ENCODE measurements around the gene UGT1A8. TPM values are rescaled to one million over a fixed set of nuclear protein-coding genes. Genes with fewer than 3 reads are reported as not detected.

The UGT1A8 gene
- total and polyA plus RNA-seq, 9 donors = not detected

DNA sequence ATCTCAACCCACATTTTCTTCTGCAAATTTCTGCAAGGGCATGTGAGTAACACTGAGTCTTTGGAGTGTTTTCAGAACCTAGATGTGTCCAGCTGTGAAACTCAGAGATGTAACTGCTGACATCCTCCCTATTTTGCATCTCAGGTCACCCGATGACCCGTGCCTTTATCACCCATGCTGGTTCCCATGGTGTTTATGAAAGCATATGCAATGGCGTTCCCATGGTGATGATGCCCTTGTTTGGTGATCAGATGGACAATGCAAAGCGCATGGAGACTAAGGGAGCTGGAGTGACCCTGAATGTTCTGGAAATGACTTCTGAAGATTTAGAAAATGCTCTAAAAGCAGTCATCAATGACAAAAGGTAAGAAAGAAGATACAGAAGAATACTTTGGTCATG is 150.6 kb downstream of the UGT1A8 start:
- intact Hi-C loops (cut with DNase I) = no loop called here
- no peak for DNase-seq
- Histone ChIP-seq H3K27ac (no peak overlapping the region), H3K9me3 (no peaks in the 10 kb centered on the region), H3K4me3 (no peak overlapping the region), H3K36me3 (no peaks in the 10 kb centered on the region), H3K4me1 (ENCODE audit: insufficient read depth) (no peaks in the 10 kb centered on the region), H3K27me3 (no peaks in the 10 kb centered on the region)
- no peak for TF ChIP-seq EP300 (IDR thresholded peaks at IDR 0.05)
- no peak for TF ChIP-seq POLR2A (IDR thresholded peaks at IDR 0.05)
- 72 to 77% (median 74%) methylated on average over 4 of the region's 4 CpGs for WGBS, 3 donors

DNA sequence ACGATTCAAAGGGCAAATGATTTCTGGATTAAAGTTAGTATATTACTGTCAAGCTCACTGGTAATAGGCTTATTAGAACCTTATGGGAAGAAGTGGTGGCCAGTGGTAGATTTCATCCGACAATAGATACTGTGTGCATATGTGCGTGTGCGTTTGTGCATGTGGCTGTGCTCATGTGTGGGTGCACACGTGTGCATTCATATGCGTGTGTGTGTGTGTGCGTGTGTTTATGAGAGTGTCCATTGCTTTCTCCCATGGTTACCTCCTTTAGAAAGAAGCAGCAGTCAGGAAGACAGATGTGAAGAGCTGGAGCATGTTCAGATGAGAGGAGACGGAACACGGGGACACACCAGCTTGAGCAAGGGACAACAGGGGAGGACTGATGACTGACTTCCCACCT is 151.8 kb downstream of the UGT1A8 start:
- Histone ChIP-seq H3K4me1 (ENCODE audit: insufficient read depth) (no peaks in the 10 kb centered on the region), H3K27ac (no peak overlapping the region), H3K4me3 (no peak overlapping the region), H3K27me3 (no peaks in the 10 kb centered on the region), H3K36me3 (no peaks in the 10 kb centered on the region), H3K9me3 (no peaks in the 10 kb centered on the region)
- DNase-seq = no peak
- intact Hi-C loops (cut with DNase I) = no loop called here
- 89 to 91% (median 90%) methylated on average over 9 of the region's 9 CpGs for WGBS, 3 donors
- no peak for TF ChIP-seq EP300 (IDR thresholded peaks at IDR 0.05)
- TF ChIP-seq, protein P1, sequence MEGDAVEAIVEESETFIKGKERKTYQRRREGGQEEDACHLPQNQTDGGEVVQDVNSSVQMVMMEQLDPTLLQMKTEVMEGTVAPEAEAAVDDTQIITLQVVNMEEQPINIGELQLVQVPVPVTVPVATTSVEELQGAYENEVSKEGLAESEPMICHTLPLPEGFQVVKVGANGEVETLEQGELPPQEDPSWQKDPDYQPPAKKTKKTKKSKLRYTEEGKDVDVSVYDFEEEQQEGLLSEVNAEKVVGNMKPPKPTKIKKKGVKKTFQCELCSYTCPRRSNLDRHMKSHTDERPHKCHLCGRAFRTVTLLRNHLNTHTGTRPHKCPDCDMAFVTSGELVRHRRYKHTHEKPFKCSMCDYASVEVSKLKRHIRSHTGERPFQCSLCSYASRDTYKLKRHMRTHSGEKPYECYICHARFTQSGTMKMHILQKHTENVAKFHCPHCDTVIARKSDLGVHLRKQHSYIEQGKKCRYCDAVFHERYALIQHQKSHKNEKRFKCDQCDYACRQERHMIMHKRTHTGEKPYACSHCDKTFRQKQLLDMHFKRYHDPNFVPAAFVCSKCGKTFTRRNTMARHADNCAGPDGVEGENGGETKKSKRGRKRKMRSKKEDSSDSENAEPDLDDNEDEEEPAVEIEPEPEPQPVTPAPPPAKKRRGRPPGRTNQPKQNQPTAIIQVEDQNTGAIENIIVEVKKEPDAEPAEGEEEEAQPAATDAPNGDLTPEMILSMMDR (IDR thresholded peaks at IDR 0.05) = no peak
- no peak for TF ChIP-seq POLR2A (IDR thresholded peaks at IDR 0.05)

DNA sequence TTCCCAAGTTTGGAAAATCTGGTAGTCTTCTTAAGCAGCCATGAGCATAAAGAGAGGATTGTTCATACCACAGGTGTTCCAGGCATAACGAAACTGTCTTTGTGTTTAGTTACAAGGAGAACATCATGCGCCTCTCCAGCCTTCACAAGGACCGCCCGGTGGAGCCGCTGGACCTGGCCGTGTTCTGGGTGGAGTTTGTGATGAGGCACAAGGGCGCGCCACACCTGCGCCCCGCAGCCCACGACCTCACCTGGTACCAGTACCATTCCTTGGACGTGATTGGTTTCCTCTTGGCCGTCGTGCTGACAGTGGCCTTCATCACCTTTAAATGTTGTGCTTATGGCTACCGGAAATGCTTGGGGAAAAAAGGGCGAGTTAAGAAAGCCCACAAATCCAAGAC is 154.7 kb downstream of the UGT1A8 start:
- H3K4me1 ChIP-seq (ENCODE audit: insufficient read depth) = no peaks in the 10 kb centered on the region
- H3K9me3 ChIP-seq = no peaks in the 10 kb centered on the region
- H3K27ac ChIP-seq = no peak overlapping the region
- no peaks in the 10 kb centered on the region for H3K36me3 ChIP-seq
- no peaks in the 10 kb centered on the region for H3K27me3 ChIP-seq
- no peak for TF ChIP-seq EP300 (IDR thresholded peaks at IDR 0.05)
- TF ChIP-seq, protein P1 (IDR thresholded peaks at IDR 0.05) = no peak
- TF ChIP-seq POLR2A (IDR thresholded peaks at IDR 0.05) = no peak
- intact Hi-C loops (cut with DNase I) = no loop called here
- WGBS, 3 donors = 88 to 91% (median 89%) methylated on average over 16 of the region's 16 CpGs
- no peak for DNase-seq
- no peak overlapping the region for H3K4me3 ChIP-seq

DNA sequence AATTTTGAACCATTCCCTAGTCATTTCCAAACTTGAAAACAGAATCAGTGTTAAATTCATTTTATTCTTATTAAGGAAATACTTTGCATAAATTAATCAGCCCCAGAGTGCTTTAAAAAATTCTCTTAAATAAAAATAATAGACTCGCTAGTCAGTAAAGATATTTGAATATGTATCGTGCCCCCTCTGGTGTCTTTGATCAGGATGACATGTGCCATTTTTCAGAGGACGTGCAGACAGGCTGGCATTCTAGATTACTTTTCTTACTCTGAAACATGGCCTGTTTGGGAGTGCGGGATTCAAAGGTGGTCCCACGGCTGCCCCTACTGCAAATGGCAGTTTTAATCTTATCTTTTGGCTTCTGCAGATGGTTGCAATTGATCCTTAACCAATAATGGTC is 155.2 kb downstream of the UGT1A8 start:
- 62 to 68% (median 67%) methylated on average over 5 of the region's 5 CpGs for WGBS, 3 donors
- intact Hi-C loops (cut with DNase I) = no loop called here
- no peaks in the 10 kb centered on the region for H3K27me3 ChIP-seq
- no peak overlapping the region for H3K4me3 ChIP-seq
- no peaks in the 10 kb centered on the region for H3K9me3 ChIP-seq
- DNase-seq = no peak
- H3K27ac ChIP-seq = no peak overlapping the region
- H3K4me1 ChIP-seq (ENCODE audit: insufficient read depth) = no peaks in the 10 kb centered on the region
- TF ChIP-seq, protein P1 (IDR thresholded peaks at IDR 0.05) = no peak
- TF ChIP-seq EP300 (IDR thresholded peaks at IDR 0.05) = no peak
- no peak for TF ChIP-seq POLR2A (IDR thresholded peaks at IDR 0.05)
- H3K36me3 ChIP-seq = no peaks in the 10 kb centered on the region

DNA sequence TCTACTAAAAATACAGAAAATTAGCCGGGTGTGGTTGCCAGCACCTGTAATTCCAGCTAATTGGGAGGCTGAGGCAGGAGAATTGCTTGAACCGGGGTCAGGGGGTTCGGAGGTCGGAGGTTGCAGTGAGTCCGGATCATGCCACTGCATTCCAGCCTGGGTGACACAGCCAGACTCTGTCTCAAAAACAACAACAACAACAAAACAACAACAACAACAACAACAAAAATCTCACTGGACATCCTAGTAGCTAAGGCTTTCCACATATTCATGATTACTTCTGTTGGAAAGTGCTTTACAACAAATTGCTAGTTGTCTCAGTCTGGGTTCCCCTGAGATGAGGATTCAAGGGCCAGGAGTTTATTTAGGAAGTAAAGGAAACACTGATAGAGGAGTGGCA is 156.4 kb downstream of the UGT1A8 start:
- H3K9me3 ChIP-seq = no peaks in the 10 kb centered on the region
- WGBS, 3 donors = 86 to 90% (median 88%) methylated on average over 5 of the region's 5 CpGs
- H3K36me3 ChIP-seq = no peaks in the 10 kb centered on the region
- intact Hi-C loops (cut with DNase I) = no loop called here
- no peaks in the 10 kb centered on the region for H3K4me1 ChIP-seq (ENCODE audit: insufficient read depth)
- TF ChIP-seq, protein P1 (IDR thresholded peaks at IDR 0.05) = no peak
- TF ChIP-seq POLR2A (IDR thresholded peaks at IDR 0.05) = no peak
- no peak for TF ChIP-seq EP300 (IDR thresholded peaks at IDR 0.05)
- DNase-seq = no peak
- no peak overlapping the region for H3K4me3 ChIP-seq
- H3K27ac ChIP-seq = no peak overlapping the region
- no peaks in the 10 kb centered on the region for H3K27me3 ChIP-seq

Data from ovary (tissue), 9 donors.